Ovary (tissue), 3 donors: ENCODE results near the gene SYT6.

Experiments used
- POLR2A ChIP-seq: fragments of 450-650 bp; IDR thresholded peaks from one replicate; pipeline ENCODE4 v1.6.1; 2017; ENCODE audit warnings: antibody characterized with exemption, mild to moderate bottlenecking, moderate library complexity
- TF ChIP-seq, protein P1 (sequence below), 3 donors: fragments of 450-650 bp in 2 of 3; fragments of 200-600 bp in 1 of 3; IDR thresholded peaks; one replicate each; pipeline versions ENCODE4 v1.5.1 to v1.8.0; 2016 to 2022; ENCODE audit warnings: antibody characterized with exemption in 3 of 3, mild to moderate bottlenecking in 1 of 3
- donor health status: DM: no; HTN: no; CAD: no.

DNA sequence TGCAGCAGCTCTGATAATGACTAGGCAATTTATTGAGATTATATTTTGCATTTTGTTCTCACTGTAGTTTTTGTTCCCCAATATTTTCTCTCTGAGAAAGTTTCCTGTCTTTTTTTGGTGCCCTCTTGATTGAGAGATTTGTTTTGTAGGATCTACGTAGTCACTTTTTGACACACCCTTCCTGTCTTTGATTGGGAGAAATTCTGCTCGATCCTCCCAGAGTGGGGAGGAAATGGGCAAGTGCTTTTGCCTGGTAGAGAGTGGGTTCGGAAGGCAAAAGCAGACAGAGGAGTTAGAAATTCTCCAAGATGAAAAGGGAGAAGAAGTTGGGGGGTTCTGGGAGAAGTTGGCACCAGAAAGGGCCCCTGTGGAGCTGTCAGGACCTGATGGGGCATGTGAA is 42.1 kb upstream of the SYT6 start:
- no peak for TF ChIP-seq POLR2A
- TF ChIP-seq, protein P1, sequence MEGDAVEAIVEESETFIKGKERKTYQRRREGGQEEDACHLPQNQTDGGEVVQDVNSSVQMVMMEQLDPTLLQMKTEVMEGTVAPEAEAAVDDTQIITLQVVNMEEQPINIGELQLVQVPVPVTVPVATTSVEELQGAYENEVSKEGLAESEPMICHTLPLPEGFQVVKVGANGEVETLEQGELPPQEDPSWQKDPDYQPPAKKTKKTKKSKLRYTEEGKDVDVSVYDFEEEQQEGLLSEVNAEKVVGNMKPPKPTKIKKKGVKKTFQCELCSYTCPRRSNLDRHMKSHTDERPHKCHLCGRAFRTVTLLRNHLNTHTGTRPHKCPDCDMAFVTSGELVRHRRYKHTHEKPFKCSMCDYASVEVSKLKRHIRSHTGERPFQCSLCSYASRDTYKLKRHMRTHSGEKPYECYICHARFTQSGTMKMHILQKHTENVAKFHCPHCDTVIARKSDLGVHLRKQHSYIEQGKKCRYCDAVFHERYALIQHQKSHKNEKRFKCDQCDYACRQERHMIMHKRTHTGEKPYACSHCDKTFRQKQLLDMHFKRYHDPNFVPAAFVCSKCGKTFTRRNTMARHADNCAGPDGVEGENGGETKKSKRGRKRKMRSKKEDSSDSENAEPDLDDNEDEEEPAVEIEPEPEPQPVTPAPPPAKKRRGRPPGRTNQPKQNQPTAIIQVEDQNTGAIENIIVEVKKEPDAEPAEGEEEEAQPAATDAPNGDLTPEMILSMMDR (IDR thresholded peaks at IDR 0.05): no peak
